Prostate gland (tissue), 2 donors: ENCODE results near the gene TTLL13.

Experiments used
- CTCF ChIP-seq, 4 experiments: fragments of 200-600 bp in 2 of 4; fragments of 450-650 bp in 2 of 4; sonication (generic) in 2 of 4; IDR thresholded peaks; 1 replicate in 3 of 4; 2 replicates in 1 of 4; pipeline ENCODE4 v1.5.1; 2016 to 2019; ENCODE audit warnings: antibody characterized with exemption in 4 of 4, mild to moderate bottlenecking in 2 of 4, moderate library complexity in 2 of 4
- POLR2AphosphoS5 ChIP-seq: sonication (generic); formaldehyde crosslinking; IDR thresholded peaks from one replicate; pipeline ENCODE4 v1.6.1; 2017; ENCODE audit warnings: antibody characterized with exemption

- TF ChIP-seq CTCF (IDR thresholded peaks at IDR 0.05) (peak in 1 of 4 experiments; percentile 20), POLR2AphosphoS5 (no peak)
Observed at GRCh38 chr15:90201130-90201943, 48.0 kb upstream of the TTLL13 start, which contains the start of gene SEMA4B.
